Kidney (tissue), 14 donors: Measurements from ENCODE around the gene SLC25A21. TPM values are rescaled to one million over a fixed set of nuclear protein-coding genes. Genes with fewer than 3 reads are reported as not detected.

Source experiments
- DNase-seq, 5 donors: peaks; one replicate each; pipeline ENCODE4 v3.0.0-alpha.2; 2013 to 2020
- FAIRE-seq: peaks from 2 replicates; lab custom pipeline; 2012; peaks lifted over from hg19 to GRCh38; lab: Jason Lieb, UNC
- H3K27ac ChIP-seq, 2 donors: one replicate each; pipeline ENCODE4 v1.7.0; 2013; ENCODE audit warnings: low read depth in 2 of 2, low read length in 2 of 2, inconsistent platforms in 1 of 2
- H3K27me3 ChIP-seq: one replicate; pipeline ENCODE4 v1.7.1; 2013; ENCODE audit warnings: low read length, inconsistent platforms; ENCODE audit not compliant: control insufficient read depth, insufficient read depth
- H3K36me3 ChIP-seq, 3 donors: one replicate each; pipeline versions ENCODE4 v1.7.0 to v1.7.1; 2013; ENCODE audit warnings: low read length in 3 of 3, control low read depth in 1 of 3, inconsistent platforms in 1 of 3; ENCODE audit not compliant: insufficient read depth in 3 of 3, control insufficient read depth in 2 of 3
- H3K4me1 ChIP-seq, 3 donors: one replicate each; pipeline versions ENCODE4 v1.7.0 to v1.7.1; 2013; ENCODE audit warnings: low read length in 3 of 3, inconsistent platforms in 1 of 3, low read depth in 1 of 3; ENCODE audit not compliant: control insufficient read depth in 2 of 3, insufficient read depth in 2 of 3
- H3K4me3 ChIP-seq, 3 donors: one replicate each; pipeline versions ENCODE4 v1.7.0 to v1.8.1; 2013; ENCODE audit warnings: low read length in 3 of 3, control low read depth in 1 of 3, inconsistent platforms in 1 of 3
- H3K9ac ChIP-seq, 3 donors: one replicate each; pipeline versions ENCODE4 v1.7.0 to v1.7.1; 2013; ENCODE audit warnings: low read length in 3 of 3, control low read depth in 1 of 3, inconsistent platforms in 1 of 3
- H3K9me3 ChIP-seq, 3 donors: one replicate each; pipeline versions ENCODE4 v1.7.0 to v1.7.1; 2013; ENCODE audit warnings: low read length in 3 of 3, control low read depth in 1 of 3, inconsistent platforms in 1 of 3; ENCODE audit not compliant: control insufficient read depth in 2 of 3, insufficient read depth in 1 of 3
- intact Hi-C: fragments of 100-400 bp; cut with DNase I; formaldehyde crosslinking; loops from one replicate; pipeline ENCODE4 v1.11.1; 2022
- polyA plus RNA-seq: library from polyadenylated mRNA; stranded (reverse); fragments of 350-450 nt; fragmentation: Illumina TruSeq; extraction: RNeasy Lipid Tissue Mini Kit (QIAGEN cat#74804); gene quantifications from one replicate; pipeline ENCODE4 v1.2.3, GENCODE V29; 2014; ENCODE audit warnings: low read depth, low replicate concordance; ENCODE audit not compliant: insufficient read depth
- total RNA-seq: library from RNA; stranded (reverse); fragmentation: NEBNext Ultra II Directional; extraction: Animal tissue kit (Norgen Biotek cat#: 25700); gene quantifications from one replicate; pipeline ENCODE4 v1.2.1, GENCODE V29; 2021
- TF ChIP-seq, protein P1 (sequence below): IDR thresholded peaks from 3 replicates; pipeline ENCODE4 v1.5.1; 2012; ENCODE audit warnings: mild to moderate bottlenecking, moderate library complexity, borderline replicate concordance; ENCODE audit not compliant: insufficient read depth; ENCODE audit errors: extremely low read depth
- donor health status: control.
- donor health status: control.
- donor health status: control.
- donor health status: control.
- donor health status: control.
- donor health status: DM: yes; HTN: yes; CAD: no.
- donor health status: Normal renal cell carcinoma (clear cell type).

The SLC25A21 gene
- total and polyA plus RNA-seq, 2 donors from 2014 or later = 1.3 to 1.4 TPM

DNA sequence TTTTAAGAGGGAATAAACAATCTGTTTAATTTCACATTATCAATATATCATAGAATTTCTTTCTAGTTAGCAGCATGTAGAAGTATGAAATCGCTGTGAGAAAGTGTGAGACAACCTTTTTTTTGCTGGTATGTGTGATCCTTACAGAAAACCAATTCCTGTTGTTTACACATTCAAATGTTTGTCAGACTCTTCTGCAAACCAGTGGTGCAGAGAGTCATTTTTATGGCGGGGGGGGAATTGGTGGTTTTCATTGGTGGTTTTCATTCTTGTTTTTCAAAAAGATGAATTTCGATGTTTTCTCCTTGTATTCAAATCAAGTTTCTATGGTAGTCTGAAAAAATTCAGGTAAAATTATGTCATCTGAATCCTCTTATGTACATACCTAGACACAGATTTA, 57.8 kb downstream of the SLC25A21 start:
- H3K27me3 ChIP-seq = no peaks in the 10 kb centered on the region
- intact Hi-C loops = no loop called here
- H3K9ac ChIP-seq = no peak overlapping the region
- no peak overlapping the region for H3K4me3 ChIP-seq
- no peak for DNase-seq
- TF ChIP-seq, protein P1, sequence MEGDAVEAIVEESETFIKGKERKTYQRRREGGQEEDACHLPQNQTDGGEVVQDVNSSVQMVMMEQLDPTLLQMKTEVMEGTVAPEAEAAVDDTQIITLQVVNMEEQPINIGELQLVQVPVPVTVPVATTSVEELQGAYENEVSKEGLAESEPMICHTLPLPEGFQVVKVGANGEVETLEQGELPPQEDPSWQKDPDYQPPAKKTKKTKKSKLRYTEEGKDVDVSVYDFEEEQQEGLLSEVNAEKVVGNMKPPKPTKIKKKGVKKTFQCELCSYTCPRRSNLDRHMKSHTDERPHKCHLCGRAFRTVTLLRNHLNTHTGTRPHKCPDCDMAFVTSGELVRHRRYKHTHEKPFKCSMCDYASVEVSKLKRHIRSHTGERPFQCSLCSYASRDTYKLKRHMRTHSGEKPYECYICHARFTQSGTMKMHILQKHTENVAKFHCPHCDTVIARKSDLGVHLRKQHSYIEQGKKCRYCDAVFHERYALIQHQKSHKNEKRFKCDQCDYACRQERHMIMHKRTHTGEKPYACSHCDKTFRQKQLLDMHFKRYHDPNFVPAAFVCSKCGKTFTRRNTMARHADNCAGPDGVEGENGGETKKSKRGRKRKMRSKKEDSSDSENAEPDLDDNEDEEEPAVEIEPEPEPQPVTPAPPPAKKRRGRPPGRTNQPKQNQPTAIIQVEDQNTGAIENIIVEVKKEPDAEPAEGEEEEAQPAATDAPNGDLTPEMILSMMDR = no peak
- no peak overlapping the region for H3K27ac ChIP-seq
- no peak for FAIRE-seq
- H3K36me3 ChIP-seq = no peaks in the 10 kb centered on the region
- peaks cover 0 to 2% (median 0%) of the 10 kb centered on the region in 3 donors for H3K9me3 ChIP-seq
- no peaks in the 10 kb centered on the region for H3K4me1 ChIP-seq

GRCh38 chr14:37114002-37114401, 58.4 kb downstream of the SLC25A21 start:
- TF ChIP-seq, protein P1 = no peak
- Histone ChIP-seq H3K4me3 (no peak overlapping the region), H3K4me1 (no peaks in the 10 kb centered on the region), H3K27ac (no peak overlapping the region), H3K27me3 (no peaks in the 10 kb centered on the region), H3K36me3 (no peaks in the 10 kb centered on the region), H3K9me3 (peaks cover 0 to 2% (median 0%) of the 10 kb centered on the region in 3 donors), H3K9ac (no peak overlapping the region)
- intact Hi-C loops = no loop called here
- DNase-seq = no peak
- FAIRE-seq = no peak

DNA sequence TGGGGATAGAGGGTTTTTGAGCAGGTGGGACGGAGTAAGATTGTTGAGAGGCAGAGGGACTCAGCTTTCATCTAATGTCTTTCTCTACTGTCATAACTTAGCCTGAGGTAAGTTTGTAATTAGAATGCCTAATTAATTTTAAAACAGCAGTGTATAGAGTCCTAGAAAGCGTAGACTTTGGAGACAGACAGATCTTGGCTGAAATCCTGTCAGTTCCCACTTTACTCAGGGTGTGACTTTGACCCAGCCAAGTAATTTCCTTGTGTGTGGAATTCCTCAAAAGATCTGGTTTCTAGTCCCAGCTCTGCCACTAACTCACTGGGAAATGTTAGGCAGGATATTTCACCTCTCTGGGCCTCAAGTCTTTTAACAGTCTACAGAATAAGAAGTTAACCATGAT, 74.3 kb downstream of the SLC25A21 start:
- Histone ChIP-seq H3K27ac (no peak overlapping the region), H3K36me3 (no peaks in the 10 kb centered on the region), H3K9me3 (no peaks in the 10 kb centered on the region), H3K9ac (no peak overlapping the region), H3K4me3 (no peak overlapping the region), H3K27me3 (no peaks in the 10 kb centered on the region), H3K4me1 (no peaks in the 10 kb centered on the region)
- DNase-seq = no peak
- intact Hi-C loops = no loop called here
- TF ChIP-seq, protein P1 = no peak
- no peak for FAIRE-seq

DNA sequence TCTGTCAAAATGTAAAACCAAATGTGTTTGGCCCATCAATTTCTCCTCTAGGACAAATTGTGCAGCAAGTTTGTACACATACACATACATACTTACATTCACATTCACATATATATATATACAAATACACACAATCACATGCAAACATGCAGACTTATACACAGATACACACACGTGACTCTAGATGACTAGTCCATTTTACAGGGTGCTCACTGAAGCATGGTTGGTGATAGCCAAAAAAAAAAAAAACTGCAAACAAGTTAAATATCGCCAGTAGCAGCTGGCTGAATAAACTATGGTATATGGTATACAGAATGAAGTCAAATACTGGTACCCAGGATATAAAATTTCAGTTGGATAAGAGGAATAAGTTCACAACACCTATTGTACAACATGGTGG, 77.9 kb downstream of the SLC25A21 start:
- FAIRE-seq (no peak), DNase-seq (no peak)
- Histone ChIP-seq H3K9ac (no peak overlapping the region), H3K27me3 (no peaks in the 10 kb centered on the region), H3K36me3 (no peaks in the 10 kb centered on the region), H3K9me3 (no peaks in the 10 kb centered on the region), H3K4me3 (no peak overlapping the region), H3K27ac (no peak overlapping the region), H3K4me1 (no peaks in the 10 kb centered on the region)
- TF ChIP-seq, protein P1 = no peak
- intact Hi-C loops = no loop called here
